Thyroid gland (tissue), 4 donors: Measurements from ENCODE around the gene CHMP4A. TPM values are rescaled to one million over a fixed set of nuclear protein-coding genes. Genes with fewer than 3 reads are reported as not detected.
"Not testable (repeated sequence)": the region's sequence is repeated elsewhere in the genome, so short reads cannot be mapped to it uniquely, and the experiment has no call there.

Experiments
- DNase-seq, 2 donors: peaks; one replicate each; pipeline ENCODE4 v3.0.0-alpha.2; 2019
- H3K27ac ChIP-seq, 3 donors: fragments of 200-600 bp; sonication (generic); 1 replicate in 2 of 3; 2 replicates in 1 of 3; pipeline ENCODE4 v1.5.1; 2016 to 2019; ENCODE audit warnings: mild to moderate bottlenecking in 1 of 3, moderate library complexity in 1 of 3
- H3K27me3 ChIP-seq: fragments of 200-600 bp; sonication (generic); one replicate; pipeline ENCODE4 v1.5.1; 2019
- H3K36me3 ChIP-seq, 2 donors: fragments of 200-600 bp; sonication (generic); one replicate each; pipeline ENCODE4 v1.5.1; 2016 to 2019
- H3K4me1 ChIP-seq, 2 donors: fragments of 200-600 bp; sonication (generic); one replicate each; pipeline ENCODE4 v1.5.1; 2017 to 2019
- H3K4me3 ChIP-seq, 3 donors: fragments of 200-600 bp; sonication (generic); replicated peaks in 1 of 3; 1 replicate in 2 of 3; 2 replicates in 1 of 3; pipeline ENCODE4 v1.5.1; 2016; ENCODE audit warnings: mild to moderate bottlenecking in 1 of 3
- H3K9me3 ChIP-seq: fragments of 200-600 bp; sonication (generic); one replicate; pipeline ENCODE4 v1.5.1; 2017
- POLR2A ChIP-seq, 2 donors: fragments of 450-650 bp; IDR thresholded peaks; one replicate each; pipeline ENCODE4 v1.6.1; 2017; ENCODE audit warnings: antibody characterized with exemption in 2 of 2, mild to moderate bottlenecking in 2 of 2, moderate library complexity in 1 of 2
- WGBS, 2 donors: methylation state at CpG; one replicate each; pipeline ENCODE4 v1.1.5; 2017; 5-methylcytosine and 5-hydroxymethylcytosine counted together
- intact Hi-C: fragments of 100-400 bp; cut with DNase I; formaldehyde crosslinking; loops from one replicate; pipeline ENCODE4 v1.15.1; 2023
- total RNA-seq, 4 donors: library from RNA; depleted of rRNA; stranded (reverse); fragments of >200 nt; gene quantifications; one replicate each; pipeline ENCODE4 v1.2.3, GENCODE V29; 2016
- TF ChIP-seq, protein P1 (sequence below), 6 experiments: fragments of 200-600 bp in 3 of 6; fragments of 450-650 bp in 3 of 6; sonication (generic) in 3 of 6; IDR thresholded peaks; one replicate each; pipeline ENCODE4 v1.5.1; 2016 to 2019; ENCODE audit warnings: antibody characterized with exemption in 6 of 6, mild to moderate bottlenecking in 2 of 6, inconsistent platforms in 1 of 6, moderate library complexity in 1 of 6

The CHMP4A gene
- total RNA-seq, 4 donors from 2014 or later, result 26.5 to 60.2 (median 46.2) TPM

GRCh38 chr14:24207104-24207551, 6.2 kb downstream of the CHMP4A start:
- no peak for TF ChIP-seq POLR2A (IDR thresholded peaks at IDR 0.05)
- TF ChIP-seq, protein P1, sequence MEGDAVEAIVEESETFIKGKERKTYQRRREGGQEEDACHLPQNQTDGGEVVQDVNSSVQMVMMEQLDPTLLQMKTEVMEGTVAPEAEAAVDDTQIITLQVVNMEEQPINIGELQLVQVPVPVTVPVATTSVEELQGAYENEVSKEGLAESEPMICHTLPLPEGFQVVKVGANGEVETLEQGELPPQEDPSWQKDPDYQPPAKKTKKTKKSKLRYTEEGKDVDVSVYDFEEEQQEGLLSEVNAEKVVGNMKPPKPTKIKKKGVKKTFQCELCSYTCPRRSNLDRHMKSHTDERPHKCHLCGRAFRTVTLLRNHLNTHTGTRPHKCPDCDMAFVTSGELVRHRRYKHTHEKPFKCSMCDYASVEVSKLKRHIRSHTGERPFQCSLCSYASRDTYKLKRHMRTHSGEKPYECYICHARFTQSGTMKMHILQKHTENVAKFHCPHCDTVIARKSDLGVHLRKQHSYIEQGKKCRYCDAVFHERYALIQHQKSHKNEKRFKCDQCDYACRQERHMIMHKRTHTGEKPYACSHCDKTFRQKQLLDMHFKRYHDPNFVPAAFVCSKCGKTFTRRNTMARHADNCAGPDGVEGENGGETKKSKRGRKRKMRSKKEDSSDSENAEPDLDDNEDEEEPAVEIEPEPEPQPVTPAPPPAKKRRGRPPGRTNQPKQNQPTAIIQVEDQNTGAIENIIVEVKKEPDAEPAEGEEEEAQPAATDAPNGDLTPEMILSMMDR (IDR thresholded peaks at IDR 0.05), result no peak
- Histone ChIP-seq H3K4me1 (peaks cover 0 to 3% of the 10 kb centered on the region in 2 donors), H3K4me3 (no peak overlapping the region), H3K36me3 (peaks cover 22 to 31% of the 10 kb centered on the region in 2 donors), H3K27ac (no peak overlapping the region), H3K9me3 (no peaks in the 10 kb centered on the region), H3K27me3 (no peaks in the 10 kb centered on the region)
- 87 to 99% methylated on average over 5 of the region's 5 CpGs for WGBS, 2 donors
- DNase-seq, result no peak
- intact Hi-C loops, result no loop called here

GRCh38 chr14:24206260-24207103, 6.8 kb downstream of the CHMP4A start:
- no peak for TF ChIP-seq POLR2A (IDR thresholded peaks at IDR 0.05)
- TF ChIP-seq, protein P1 (IDR thresholded peaks at IDR 0.05), result no peak
- Histone ChIP-seq H3K36me3 (peaks cover 22 to 31% of the 10 kb centered on the region in 2 donors), H3K4me3 (no peak overlapping the region), H3K4me1 (no peaks in the 10 kb centered on the region), H3K27me3 (no peaks in the 10 kb centered on the region), H3K9me3 (no peaks in the 10 kb centered on the region), H3K27ac (no peak overlapping the region)
- 96 to 98% methylated on average over 7 to 11 of the region's 11 CpGs for WGBS, 2 donors
- intact Hi-C loops, result no loop called here
- DNase-seq, result no peak

- intact Hi-C loops, result no loop called here
- Histone ChIP-seq H3K27ac (no peak overlapping the region), H3K4me3 (no peak overlapping the region), H3K27me3 (no peaks in the 10 kb centered on the region), H3K4me1 (no peaks in the 10 kb centered on the region), H3K9me3 (no peaks in the 10 kb centered on the region), H3K36me3 (peaks cover 14 to 18% of the 10 kb centered on the region in 2 donors)
- TF ChIP-seq, protein P1 (IDR thresholded peaks at IDR 0.05), result no peak
- TF ChIP-seq POLR2A (IDR thresholded peaks at IDR 0.05), result no peak
- no peak for DNase-seq
- 93 to 95% methylated on average over 7 of the region's 7 CpGs for WGBS, 2 donors
Observed at GRCh38 chr14:24204163-24205146, 8.8 kb downstream of the CHMP4A start.

DNA sequence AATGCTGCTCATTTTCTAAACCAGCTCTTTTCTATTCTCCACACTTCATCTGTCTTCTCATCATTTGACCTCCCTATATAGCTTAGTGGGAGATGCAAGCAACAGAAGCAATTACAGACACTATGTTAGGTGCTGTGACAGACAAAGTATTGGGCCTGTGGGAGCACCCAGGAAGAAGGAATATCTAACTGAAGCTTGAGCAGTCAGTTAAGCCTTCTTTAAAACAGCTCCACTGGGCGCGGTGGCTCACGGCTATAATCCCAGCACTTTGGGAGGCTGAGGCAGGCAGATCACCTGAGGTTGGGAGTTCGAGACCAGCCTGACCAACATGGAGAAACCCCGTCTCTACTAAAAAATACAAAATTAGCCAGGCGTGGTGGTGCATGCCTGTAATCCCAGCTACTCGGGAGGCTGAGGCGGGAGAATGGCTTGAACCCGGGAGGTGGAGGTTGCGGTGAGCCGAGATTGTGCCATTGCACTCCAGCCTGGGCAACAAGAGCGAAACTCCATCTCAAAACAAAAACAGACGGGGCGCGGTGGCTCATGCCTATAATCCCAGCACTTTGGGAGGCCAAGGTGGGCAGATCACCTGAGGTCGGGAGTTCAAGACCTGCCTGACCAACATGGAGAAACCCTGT, 9.9 kb downstream of the CHMP4A start:
- H3K4me1 ChIP-seq, H3K9me3 ChIP-seq, H3K4me3 ChIP-seq, intact Hi-C loops, DNase-seq, H3K27ac ChIP-seq, H3K27me3 ChIP-seq: not testable (repeated sequence)
- H3K36me3 ChIP-seq, result peaks cover 9 to 16% of the 10 kb centered on the region in 2 donors
- WGBS, 2 donors, result 92 to 94% methylated on average over 16 of the region's 16 CpGs

DNA sequence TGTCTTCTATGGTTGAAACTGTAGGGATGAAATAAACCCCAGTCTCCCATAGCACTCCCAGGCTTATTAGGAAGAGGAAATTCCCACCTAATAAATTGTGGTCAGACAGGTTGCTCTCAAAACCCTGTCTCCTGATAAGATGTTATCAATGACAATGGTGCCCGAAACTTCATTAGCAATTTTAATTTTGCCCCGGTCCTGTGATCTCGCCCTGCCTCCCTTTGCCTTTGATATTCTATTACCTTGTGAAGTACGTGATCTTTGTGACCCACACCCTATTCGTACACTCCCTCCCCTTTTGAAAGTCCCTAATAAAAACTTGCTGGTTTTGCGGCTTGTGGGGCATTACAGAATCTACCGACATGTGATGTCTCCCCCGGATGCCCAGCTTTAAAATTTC, 10.8 kb downstream of the CHMP4A start:
- H3K27me3 ChIP-seq, H3K9me3 ChIP-seq, intact Hi-C loops, DNase-seq, H3K36me3 ChIP-seq, H3K27ac ChIP-seq, H3K4me1 ChIP-seq, H3K4me3 ChIP-seq: not testable (repeated sequence)
- WGBS, 2 donors, result 90% methylated on average over 8 of the region's 8 CpGs
